GM21529 (cell line): Measurements from ENCODE around the gene MICALL1.

Experiments
- ATAC-seq: cut with Tn5 transposase; IDR thresholded peaks from one replicate; pipeline ENCODE4 v1.9.1; 2021; ENCODE audit not compliant: unreplicated experiment

Gene MICALL1

DNA sequence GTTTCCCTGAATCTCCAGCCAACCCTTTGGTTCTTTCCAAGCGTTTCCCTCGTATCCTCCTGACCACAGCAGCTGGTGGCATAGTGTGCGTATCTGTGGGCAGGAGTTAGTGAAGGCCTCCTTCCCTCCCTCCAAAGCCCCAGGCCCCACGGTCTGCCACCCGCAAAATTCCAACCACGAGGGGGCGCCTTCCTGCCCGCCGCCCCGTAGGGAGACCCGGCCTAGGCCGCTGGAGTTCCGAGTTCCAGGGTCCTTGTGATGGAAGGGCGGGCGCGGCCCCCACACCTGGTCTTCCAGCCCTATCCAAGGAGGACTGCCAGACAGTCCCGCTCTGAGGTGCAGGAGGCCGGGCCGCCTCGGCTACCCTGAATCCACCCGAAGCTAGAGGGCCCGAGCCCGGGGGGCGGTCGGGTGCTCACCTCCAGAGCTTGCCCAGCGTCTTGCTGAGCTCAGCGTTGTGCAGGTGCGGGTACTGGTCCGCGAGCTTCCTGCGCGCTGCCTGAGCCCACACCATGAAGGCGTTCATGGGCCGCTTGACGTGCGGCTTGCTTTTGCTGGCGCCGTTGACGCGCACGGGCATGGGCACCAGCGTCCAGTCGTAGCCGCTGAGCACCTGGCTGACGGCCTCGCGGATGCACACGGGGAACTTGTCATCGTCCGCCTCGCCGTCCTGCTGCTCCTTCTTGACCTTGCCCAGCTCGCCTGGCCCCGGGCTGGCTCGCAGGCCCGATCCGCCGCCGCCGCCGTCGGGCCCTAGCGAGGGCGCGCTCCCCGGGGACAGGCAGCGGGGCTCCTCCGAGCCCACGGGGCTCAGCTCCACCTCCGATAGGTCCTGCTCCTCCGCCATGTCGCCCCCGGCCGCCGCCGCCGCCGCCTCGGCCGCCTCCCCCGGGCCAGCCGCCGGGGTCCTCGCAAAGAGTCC is 77.1 kb downstream of the MICALL1 start:
- no peak for ATAC-seq

DNA sequence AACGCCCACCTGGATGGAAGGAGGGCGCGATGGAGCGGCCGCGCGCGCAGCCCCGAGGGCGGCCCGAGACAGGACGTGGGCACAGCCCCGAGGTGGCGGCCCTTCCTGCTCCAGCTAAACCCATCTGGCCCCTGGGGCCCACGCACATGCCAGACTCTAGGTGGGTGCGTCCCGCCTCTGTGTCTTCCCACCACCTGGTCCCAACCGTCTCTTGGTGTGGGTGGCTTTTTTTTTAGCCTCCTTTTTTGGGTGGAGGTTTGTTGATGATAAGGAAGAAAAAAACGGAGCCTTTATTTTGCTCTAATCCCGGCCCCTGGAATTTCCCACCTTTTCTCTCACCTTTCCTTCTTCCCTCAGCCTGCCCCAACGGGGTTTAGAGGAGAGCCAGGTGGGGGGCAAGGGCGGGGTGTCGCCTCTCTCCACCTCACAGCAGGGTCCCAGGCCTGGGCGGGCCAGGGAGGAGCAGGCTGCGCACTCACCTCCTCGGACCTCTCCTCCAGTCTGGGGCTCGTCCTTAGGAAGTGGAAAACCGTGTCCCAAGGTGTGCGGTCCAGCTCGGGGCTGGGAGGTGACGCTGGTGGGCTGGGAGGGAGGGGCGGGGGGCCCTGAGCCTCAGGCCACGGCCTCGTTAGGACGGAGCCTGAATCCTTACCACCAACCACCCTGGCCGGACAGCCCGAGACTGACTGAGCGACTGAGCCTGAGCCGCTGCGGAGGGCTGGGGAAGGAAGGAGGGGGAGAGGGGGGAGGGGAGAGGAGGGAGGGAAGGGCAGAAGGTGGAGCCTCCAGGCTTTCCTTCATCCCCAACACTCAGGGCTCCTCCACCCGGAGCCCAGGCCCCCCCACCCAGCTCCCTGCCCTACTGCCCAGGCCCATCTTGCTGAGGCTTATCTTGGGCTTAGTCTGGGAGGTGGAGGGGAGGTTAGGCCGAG is 78.0 kb downstream of the MICALL1 start, which contains the start of gene SOX10:
TSS of gene SOX10 (minus strand) at position 696 of the 932 bp plus-strand sequence. CDS start 771 bp downstream, outside the sequence.
- ATAC-seq, result no peak

GRCh38 chr22:37985050-37985585 is 79.0 kb downstream of the MICALL1 start:
- no peak for ATAC-seq

DNA sequence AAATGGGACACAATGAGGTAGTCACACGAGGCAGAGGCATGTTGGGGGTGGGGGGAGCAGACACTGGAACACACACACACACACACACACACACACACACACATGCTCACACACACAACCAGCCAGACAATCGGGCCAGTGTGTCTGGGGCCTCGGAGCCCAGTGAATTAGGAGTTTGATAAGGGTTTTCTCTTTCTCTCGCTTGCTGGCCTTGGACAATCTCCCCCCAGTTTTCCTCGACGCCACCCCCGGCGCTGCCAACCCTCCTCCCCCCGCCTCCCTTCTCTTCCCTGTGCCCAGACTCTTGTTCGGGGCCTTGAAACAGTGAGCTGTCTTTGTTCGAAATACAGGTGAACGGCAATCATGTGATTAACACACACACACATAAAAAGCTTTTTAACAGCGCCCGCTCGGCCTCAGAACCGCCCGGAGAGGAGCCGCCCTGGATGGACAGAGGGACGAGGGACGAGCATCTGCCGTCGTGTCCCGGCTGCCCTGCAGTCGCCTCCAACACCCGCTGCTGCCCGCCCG is 79.7 kb downstream of the MICALL1 start:
- no peak for ATAC-seq

DNA sequence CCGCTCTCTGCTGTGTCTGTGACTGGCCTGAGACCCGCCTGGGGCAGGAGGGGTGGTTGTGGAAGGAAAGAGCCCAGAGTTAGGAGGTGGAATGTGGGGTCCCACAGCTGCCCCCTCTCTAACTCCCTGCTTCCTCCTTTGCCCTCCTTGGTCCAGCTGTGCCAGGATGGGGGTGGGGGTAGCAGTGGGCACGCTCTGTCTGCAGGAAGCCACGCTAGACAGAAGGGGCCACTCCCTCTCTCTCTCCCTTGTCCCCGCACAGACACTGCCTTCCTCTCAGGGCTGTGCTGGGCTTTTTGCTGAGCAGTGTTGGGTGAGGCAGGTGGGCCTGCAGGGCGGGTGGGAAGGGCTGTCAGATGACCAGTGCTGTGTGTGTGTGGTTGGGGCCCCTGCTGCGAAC is 80.3 kb downstream of the MICALL1 start:
- no peak for ATAC-seq

DNA sequence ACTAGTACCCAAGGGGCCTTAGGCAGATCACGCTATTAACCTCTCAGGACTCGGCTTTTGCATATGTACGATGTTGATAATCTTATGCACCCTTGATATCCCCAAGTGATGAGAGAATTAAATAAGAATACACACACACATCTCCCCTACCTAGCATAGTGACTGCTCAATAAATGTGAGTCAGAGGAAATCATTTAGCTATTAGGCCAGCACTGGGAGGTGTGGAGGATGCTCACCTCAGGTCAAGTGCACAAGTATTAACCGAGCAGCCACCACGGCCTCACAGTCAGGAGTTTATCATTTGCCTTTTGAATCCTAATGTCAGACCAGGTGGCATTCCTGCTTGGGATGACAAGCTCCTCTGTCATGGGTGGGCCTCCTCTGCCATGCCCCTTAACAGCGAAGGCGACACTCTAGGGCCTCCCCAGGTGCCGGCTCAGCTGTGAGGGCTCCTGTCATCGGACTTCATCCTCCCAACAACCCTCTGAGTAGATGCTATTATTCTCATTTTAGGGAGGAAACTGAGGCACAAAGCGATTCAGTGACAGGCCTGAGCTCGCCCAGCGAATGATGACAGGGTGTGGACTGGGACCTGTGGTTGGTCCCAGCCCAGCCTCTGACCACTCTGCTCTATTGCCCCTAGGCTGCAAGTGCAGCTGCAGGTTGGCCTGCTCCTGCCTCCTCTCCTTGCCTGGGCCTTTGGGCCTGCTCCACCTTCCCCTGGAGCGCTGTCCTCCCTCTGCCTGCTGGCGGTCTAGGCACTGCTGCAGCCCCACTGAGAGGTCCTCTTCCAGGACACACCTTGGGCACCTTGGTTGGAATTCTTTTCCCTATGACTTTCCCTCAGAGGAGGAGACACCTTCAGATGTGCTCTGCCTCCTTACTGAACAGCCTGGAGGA is 83.3 kb downstream of the MICALL1 start:
- no peak for ATAC-seq

GRCh38 chr22:37990301-37990700 is 84.2 kb downstream of the MICALL1 start:
- ATAC-seq, result no peak

DNA sequence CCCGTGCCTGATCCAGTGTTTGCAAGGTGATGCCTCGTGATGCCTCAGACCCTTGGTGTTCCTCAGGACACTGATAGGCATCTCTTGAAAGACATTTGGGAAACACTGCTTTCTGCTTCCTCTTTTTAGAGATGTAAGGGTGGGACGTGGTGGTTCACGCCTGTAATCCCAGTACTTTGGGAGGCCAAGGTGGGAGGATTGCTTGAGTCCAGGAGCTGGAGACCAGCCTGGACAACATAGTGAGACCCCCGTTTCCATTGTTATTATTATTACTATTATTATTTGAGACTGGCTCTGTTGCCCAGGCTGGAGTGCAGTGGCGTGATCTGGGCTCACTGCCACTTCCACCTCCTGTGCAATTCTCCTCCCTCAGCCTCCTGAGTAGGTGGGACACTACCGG is 84.8 kb downstream of the MICALL1 start:
- ATAC-seq, result no peak

DNA sequence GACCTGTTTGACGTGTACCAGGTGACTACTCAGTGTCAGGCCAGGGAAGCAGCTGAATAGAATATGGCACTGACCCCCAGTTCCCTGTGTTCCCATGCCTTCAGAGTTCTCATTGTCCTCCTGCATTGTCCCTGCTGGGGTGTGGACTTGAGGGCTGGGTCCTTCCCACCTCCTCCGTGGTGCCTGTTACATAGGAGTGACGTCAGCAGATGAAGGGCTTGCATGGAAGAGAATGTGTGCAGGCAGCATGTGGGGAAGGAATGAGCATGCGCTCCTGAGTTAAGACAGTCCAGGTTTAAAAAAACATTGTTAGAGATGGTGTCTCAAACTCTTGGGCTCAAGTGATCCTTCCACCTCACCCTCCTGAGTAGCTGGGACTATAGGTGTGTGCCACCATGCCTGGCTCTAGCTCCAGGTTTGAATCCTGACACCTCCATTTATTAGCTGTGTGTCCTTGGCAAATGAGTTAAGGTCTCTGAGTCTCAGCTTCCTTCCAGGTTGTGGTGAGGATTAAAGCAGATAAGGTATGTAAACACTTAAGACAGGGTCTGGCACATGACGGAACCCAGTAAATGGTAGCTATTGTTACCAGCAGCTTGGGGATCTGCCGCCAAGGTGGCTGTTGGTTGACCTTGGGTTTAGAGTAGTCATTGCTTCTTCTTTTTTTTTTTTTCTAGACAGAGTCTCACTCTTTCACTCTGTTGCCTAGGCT is 85.8 kb downstream of the MICALL1 start:
- ATAC-seq, result no peak
